HEK293T (cell line): Measurements from ENCODE around the gene MOB4.
"Not testable (repeated sequence)": the region's sequence is repeated elsewhere in the genome, so short reads cannot be mapped to it uniquely, and the experiment has no call there.

Experiments
- CTCF ChIA-PET: fragments of 350-600 bp; formaldehyde crosslinking; extraction: SDS; loops from one replicate; lab custom pipeline; 2021; ENCODE audit warnings: antibody characterized with exemption, inconsistent platforms; lab: Yijun Ruan, JAX
- POLR2A ChIA-PET: fragments of 350-600 bp; formaldehyde crosslinking; extraction: SDS; loops from one replicate; lab custom pipeline; 2020; ENCODE audit warnings: antibody characterized with exemption, inconsistent platforms; lab: Yijun Ruan, JAX
- DNase-seq: peaks from one replicate; pipeline ENCODE4 v3.0.0; 2012; ENCODE audit warnings: mixed read lengths; ENCODE audit errors: extremely low spot score
- ARNT ChIP-seq: fragments of 450-650 bp; IDR thresholded peaks from 2 replicates; pipeline ENCODE4 v1.6.1; 2017; ENCODE audit warnings: mild to moderate bottlenecking
- BHLHE40 ChIP-seq: fragments of 450-650 bp; IDR thresholded peaks from 2 replicates; pipeline ENCODE4 v1.6.1; 2016; ENCODE audit warnings: mild to moderate bottlenecking, moderate library complexity, borderline replicate concordance
- CTBP1 ChIP-seq: fragments of 450-650 bp; IDR thresholded peaks from 2 replicates; pipeline ENCODE4 v1.6.1; 2016; ENCODE audit warnings: borderline replicate concordance
- ELF4 ChIP-seq: fragments of 450-650 bp; IDR thresholded peaks from 2 replicates; pipeline ENCODE4 v1.6.1; 2017; ENCODE audit warnings: antibody characterized with exemption
- FOXA1 ChIP-seq: fragments of 450-650 bp; IDR thresholded peaks from 2 replicates; pipeline ENCODE4 v1.6.1; 2016; ENCODE audit warnings: mild to moderate bottlenecking
- FOXK2 ChIP-seq: fragments of 450-650 bp; IDR thresholded peaks from 2 replicates; pipeline ENCODE4 v1.6.1; 2016; ENCODE audit warnings: mild to moderate bottlenecking
- FOXM1 ChIP-seq: fragments of 450-650 bp; IDR thresholded peaks from 2 replicates; pipeline ENCODE4 v1.6.1; 2017; ENCODE audit warnings: mild to moderate bottlenecking, borderline replicate concordance
- HDGF ChIP-seq: fragments of 450-650 bp; IDR thresholded peaks from 2 replicates; pipeline ENCODE4 v1.6.1; 2017; ENCODE audit warnings: antibody characterized with exemption, borderline replicate concordance
- L3MBTL2 ChIP-seq: fragments of 450-650 bp; conservative IDR thresholded peaks from 2 replicates; pipeline ENCODE4 v1.6.1; 2016; ENCODE audit warnings: mild to moderate bottlenecking
- LEF1 ChIP-seq: fragments of 450-650 bp; IDR thresholded peaks from 2 replicates; pipeline ENCODE4 v1.6.1; 2017; ENCODE audit warnings: mild to moderate bottlenecking, borderline replicate concordance
- NFRKB ChIP-seq: fragments of 450-650 bp; IDR thresholded peaks from 2 replicates; pipeline ENCODE4 v1.6.1; 2016; ENCODE audit warnings: mild to moderate bottlenecking, moderate library complexity
- SP1 ChIP-seq: fragments of 450-650 bp; IDR thresholded peaks from 2 replicates; pipeline ENCODE4 v1.6.1; 2017
- SUZ12 ChIP-seq: fragments of 450-650 bp; IDR thresholded peaks from 2 replicates; pipeline ENCODE4 v1.6.1; 2016; ENCODE audit warnings: mild to moderate bottlenecking
- TARDBP ChIP-seq: fragments of 450-650 bp; IDR thresholded peaks from 2 replicates; pipeline ENCODE4 v1.6.1; 2016
- ZNF384 ChIP-seq: fragments of 450-650 bp; IDR thresholded peaks from 2 replicates; pipeline ENCODE4 v1.6.1; 2016
- TF ChIP-seq, protein P1 (sequence below): fragments of 450-650 bp; IDR thresholded peaks from 2 replicates; pipeline ENCODE4 v1.6.1; 2016

The MOB4 gene

DNA sequence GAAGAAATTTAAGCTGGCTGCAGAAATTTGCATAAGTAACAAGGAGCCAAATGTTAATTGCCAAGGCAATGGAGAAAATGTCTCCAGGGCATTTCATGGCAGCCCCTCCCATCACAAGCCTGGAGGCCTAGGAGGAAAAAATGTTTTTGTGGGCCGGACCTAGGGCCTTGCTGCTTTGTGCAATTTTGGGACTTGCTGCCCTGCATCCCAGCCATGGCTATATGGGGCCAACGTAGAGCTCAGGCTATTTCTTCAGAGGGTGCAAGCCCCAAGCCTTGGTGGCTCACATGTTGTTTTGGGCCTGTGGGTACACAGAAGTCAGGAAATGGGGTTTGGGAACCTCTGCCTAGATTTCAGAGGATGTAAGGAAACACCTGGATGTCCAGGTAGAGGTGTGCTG, 57.7 kb downstream of the MOB4 start:
- no peak for DNase-seq
- ChIA-PET POLR2A (no interaction called here), CTCF (no interaction called here)
- TF ChIP-seq NFRKB (no peak), TARDBP (no peak), FOXA1 (no peak), LEF1 (no peak), SUZ12 (no peak), FOXM1 (no peak), CTBP1 (no peak), ARNT (no peak), ELF4 (no peak), L3MBTL2 (no peak), ZNF384 (no peak), FOXK2 (no peak), SP1 (no peak), HDGF (no peak), BHLHE40 (no peak)
- TF ChIP-seq, protein P1, sequence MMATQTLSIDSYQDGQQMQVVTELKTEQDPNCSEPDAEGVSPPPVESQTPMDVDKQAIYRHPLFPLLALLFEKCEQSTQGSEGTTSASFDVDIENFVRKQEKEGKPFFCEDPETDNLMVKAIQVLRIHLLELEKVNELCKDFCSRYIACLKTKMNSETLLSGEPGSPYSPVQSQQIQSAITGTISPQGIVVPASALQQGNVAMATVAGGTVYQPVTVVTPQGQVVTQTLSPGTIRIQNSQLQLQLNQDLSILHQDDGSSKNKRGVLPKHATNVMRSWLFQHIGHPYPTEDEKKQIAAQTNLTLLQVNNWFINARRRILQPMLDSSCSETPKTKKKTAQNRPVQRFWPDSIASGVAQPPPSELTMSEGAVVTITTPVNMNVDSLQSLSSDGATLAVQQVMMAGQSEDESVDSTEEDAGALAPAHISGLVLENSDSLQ: no peak

DNA sequence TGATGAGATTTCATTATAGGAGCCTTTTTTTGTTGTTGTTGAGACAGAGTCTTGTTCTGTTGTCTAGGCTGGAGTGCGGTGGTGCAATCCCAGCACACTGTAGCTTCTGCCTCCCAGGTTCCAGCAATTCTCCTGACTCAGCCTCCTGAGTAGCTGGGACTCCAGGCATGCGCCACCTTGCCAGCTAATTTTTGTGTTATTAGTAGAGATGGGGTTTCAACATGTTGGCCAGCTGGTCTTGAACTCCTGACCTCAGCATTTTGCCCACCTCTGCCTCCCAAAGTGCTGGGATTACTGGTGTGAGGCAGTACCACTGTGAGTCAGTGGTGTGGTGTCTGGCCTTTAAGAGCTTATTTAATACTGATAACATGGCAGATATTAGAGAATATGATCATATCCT, 60.1 kb downstream of the MOB4 start:
- POLR2A ChIA-PET: interaction anchor here (1.6 kb wide), 1 partner anchor 76 kb away, joined by 4 read pairs; the partner anchor contains the start of genes HSPD1 and HSPE1
- TF ChIP-seq SUZ12 (no peak), ARNT (no peak), NFRKB (no peak), FOXK2 (no peak), ELF4 (no peak), SP1 (no peak), FOXA1 (no peak), CTBP1 (no peak), TARDBP (no peak), BHLHE40 (no peak), L3MBTL2 (no peak), FOXM1 (no peak)
- TF ChIP-seq, protein P1: no peak
- CTCF ChIA-PET: no interaction called here
- DNase-seq: no peak

DNA sequence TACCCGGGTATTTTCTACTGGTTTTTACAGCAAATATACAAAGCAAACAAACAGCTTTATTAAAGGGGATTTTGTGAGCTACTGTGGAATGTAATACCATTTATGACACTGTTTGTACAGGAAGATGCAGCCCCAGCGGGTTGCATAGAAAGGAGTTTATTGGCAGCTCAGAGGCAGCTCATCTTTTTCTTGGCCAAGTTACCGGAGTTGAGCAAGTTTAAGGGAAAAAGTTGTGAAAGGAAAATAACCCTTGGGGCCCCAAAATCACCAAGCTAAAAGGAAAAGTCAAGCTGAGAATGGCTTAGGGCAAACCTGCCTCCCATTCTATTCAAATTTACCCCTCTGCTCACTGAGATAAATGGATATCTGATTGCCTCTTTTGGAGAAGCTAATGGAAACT, 60.8 kb downstream of the MOB4 start:
- ChIA-PET POLR2A (interaction anchor here (1.6 kb wide), 1 partner anchor 77 kb away, joined by 4 read pairs; the partner anchor contains the start of genes HSPD1 and HSPE1), CTCF (no interaction called here)
- TF ChIP-seq HDGF (no peak), LEF1 (no peak), ZNF384 (no peak), FOXK2 (no peak), CTBP1 (no peak), TARDBP (no peak), ELF4 (no peak), SUZ12 (no peak)
- TF ChIP-seq, protein P1: no peak
- DNase-seq: no peak

DNA sequence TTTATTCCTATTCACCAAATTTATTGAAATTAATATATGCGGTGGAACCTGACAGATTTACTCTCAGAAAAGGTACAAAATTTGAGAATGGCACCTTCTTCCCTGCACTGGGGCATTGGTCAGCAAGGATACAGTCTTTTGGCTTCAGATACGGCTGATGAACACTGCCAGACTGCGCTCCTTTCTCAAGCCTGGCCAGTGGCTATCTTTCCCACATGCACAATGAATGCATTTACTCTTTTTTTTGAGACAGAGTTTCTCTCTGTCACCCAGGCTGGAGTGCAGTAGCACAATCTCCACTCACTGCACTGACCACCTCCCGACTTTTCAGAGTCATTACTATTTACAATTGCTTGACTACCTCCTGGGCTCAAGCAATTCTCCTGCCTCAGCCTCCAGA, 61.6 kb downstream of the MOB4 start:
- TF ChIP-seq FOXA1: no peak
- no peak for TF ChIP-seq SUZ12
- no peak for TF ChIP-seq ARNT
- no peak for TF ChIP-seq LEF1
- TF ChIP-seq, protein P1: no peak
- ChIA-PET POLR2A (interaction anchor here (1.6 kb wide), 1 partner anchor 78 kb away, joined by 4 read pairs; the partner anchor contains the start of genes HSPD1 and HSPE1), CTCF (no interaction called here)
- DNase-seq: no peak

DNA sequence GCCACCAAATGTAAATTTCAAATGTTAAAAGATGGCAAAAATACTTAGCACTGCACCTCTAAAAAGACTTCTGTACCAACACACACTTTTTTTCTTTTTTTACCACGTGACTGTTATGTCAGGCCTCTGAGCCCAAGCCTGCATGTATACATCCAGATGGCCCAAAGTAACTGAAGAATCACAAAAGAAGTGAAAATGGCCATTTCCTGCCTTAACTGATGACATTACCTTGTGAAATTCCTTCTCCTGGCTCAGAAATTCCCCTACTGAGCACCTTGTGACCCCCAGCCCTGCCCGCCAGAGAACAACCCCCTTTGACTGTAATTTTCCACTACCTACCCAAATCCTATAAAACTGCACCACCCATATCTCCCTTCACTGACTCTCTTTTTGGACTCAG, 62.4 kb downstream of the MOB4 start:
- POLR2A ChIA-PET, CTCF ChIA-PET, DNase-seq: not testable (repeated sequence)

DNA sequence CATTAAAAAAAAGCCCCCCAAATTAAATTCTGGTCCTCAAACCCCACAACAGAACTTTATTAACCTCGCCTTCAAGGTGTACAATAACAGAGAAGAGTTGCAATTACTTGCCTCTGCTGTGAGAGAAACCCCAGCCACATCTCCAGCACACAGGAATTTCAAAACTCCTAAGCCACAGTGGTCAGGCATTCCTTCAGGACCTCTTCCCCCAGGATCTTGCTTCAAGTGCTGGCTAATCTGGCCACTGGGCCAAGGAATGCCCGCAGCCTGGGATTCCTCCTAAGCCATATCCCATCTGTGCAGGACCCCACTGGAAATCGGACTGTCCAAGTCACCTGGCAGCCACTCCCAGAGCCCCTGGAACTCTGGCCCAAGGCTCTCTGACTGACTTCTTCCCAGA, 64.3 kb downstream of the MOB4 start:
- DNase-seq, POLR2A ChIA-PET, CTCF ChIA-PET: not testable (repeated sequence)

DNA sequence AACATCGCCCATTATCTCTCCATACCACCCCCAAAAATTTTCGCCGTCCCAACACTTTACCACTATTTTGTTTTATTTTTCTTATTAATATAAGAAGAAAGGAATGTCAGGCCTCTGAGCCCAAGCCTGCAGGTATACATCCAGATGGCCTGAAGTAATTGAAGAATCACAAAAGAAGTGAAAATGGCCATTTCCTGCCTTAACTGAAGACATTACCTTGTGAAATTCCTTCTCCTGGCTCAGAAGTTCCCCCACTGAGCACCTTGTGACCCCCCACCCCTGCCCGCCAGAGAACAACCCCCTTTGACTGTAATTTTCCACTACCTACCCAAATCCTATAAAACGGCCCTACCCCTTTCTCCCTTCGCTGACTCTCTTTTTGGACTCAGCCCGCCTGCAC, 71.4 kb downstream of the MOB4 start:
- POLR2A ChIA-PET, DNase-seq, CTCF ChIA-PET: not testable (repeated sequence)
